Glutamatergic neuron (in vitro differentiated cells): ENCODE results near the gene ELOVL6. TPM values are rescaled to one million over a fixed set of nuclear protein-coding genes. Genes with fewer than 3 reads are reported as not detected.

Source experiments
- DNase-seq: peaks from one replicate; pipeline ENCODE4 v3.0.0; 2022
- H3K27ac Mint-ChIP-seq: one replicate; pipeline ENCODE4 v1.8.0; 2020; ENCODE audit warnings: mild to moderate bottlenecking, mixed read lengths, inconsistent platforms; ENCODE audit not compliant: unreplicated experiment
- H3K27me3 Mint-ChIP-seq: one replicate; pipeline ENCODE4 v1.8.0; 2020; ENCODE audit warnings: mild to moderate bottlenecking, moderate library complexity, mixed read lengths, inconsistent platforms; ENCODE audit not compliant: unreplicated experiment
- H3K36me3 Mint-ChIP-seq: one replicate; pipeline ENCODE4 v1.8.0; 2020; ENCODE audit warnings: mild to moderate bottlenecking, mixed read lengths, inconsistent platforms; ENCODE audit not compliant: unreplicated experiment
- H3K4me1 Mint-ChIP-seq: one replicate; pipeline ENCODE4 v1.8.0; 2020; ENCODE audit warnings: mild to moderate bottlenecking, low read depth, mixed read lengths, inconsistent platforms; ENCODE audit not compliant: unreplicated experiment
- H3K4me3 Mint-ChIP-seq: one replicate; pipeline ENCODE4 v1.8.0; 2020; ENCODE audit warnings: mild to moderate bottlenecking, mixed read lengths, inconsistent platforms; ENCODE audit not compliant: unreplicated experiment
- H3K9me3 Mint-ChIP-seq: one replicate; pipeline ENCODE4 v1.8.0; 2020; ENCODE audit warnings: mild to moderate bottlenecking, moderate library complexity, mixed read lengths, inconsistent platforms; ENCODE audit not compliant: unreplicated experiment
- CTCF ChIP-seq: fragments of 200-600 bp; sonication (generic); IDR thresholded peaks from one replicate; pipeline ENCODE4 v1.5.0; 2021; ENCODE audit not compliant: partially characterized antibody, unreplicated experiment
- total RNA-seq: library from RNA; stranded (reverse); fragmentation: NEBNext Ultra II Directional; extraction: Animal tissue kit (Norgen Biotek cat#: 25700); gene quantifications from one replicate; pipeline ENCODE4 v1.2.1, GENCODE V29; 2021; ENCODE audit not compliant: unreplicated experiment

ELOVL6 gene
- total RNA-seq, 1 donor from 2014 or later, result 60.1 TPM

GRCh38 chr4:110020646-110021443 lies 177.6 kb downstream of the ELOVL6 start:
- Mint-ChIP-seq H3K36me3 (no peaks in the 10 kb centered on the region), H3K4me1 (no peaks in the 10 kb centered on the region), H3K27me3 (peaks cover 3% of the 10 kb centered on the region), H3K4me3 (no peak overlapping the region), H3K27ac (no peak overlapping the region), H3K9me3 (peaks cover 2% of the 10 kb centered on the region)
- no peak for TF ChIP-seq CTCF
- DNase-seq, result no peak

DNA sequence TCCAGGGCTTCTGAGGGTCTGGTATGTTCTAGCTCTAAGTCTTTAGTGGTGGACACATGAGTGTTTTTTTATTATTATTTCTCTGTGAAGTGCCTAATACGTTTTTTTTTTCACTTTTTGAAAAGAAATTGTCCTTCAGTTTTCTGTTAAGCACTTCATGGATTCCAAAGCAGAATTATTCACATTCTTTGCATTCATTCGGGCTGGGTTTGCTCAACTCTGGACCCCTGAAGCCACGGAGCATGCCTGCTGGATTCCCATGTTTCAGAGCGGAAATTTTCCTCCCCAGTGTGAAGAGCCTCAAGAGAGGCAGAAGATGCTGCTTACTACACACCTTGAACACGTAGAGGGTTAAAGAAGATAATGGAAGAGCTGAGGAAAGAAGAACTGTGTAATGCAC lies 178.3 kb downstream of the ELOVL6 start:
- Mint-ChIP-seq H3K4me1 (no peaks in the 10 kb centered on the region), H3K9me3 (peaks cover 2% of the 10 kb centered on the region), H3K4me3 (no peak overlapping the region), H3K36me3 (no peaks in the 10 kb centered on the region), H3K27ac (no peak overlapping the region), H3K27me3 (peaks cover 3% of the 10 kb centered on the region)
- DNase-seq, result no peak
- TF ChIP-seq CTCF, result no peak

DNA sequence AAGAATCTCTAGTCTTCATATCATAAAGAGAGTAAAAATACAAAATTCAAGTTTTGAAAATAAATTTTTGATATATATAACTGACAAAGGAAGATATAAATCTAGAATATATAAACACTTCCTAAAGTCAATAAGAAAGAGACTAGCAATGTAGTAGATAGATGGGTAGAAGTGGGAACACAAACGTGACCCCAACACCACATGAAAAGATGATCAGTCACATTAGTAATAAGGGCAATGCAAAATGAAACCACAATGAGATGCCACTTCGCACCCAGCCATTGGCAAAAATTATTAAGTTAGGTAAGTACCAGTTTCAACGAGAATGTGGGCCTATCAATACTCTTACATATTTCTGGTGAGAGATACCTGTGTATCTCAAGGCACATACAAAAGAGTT lies 179.3 kb downstream of the ELOVL6 start:
- peaks cover 2% of the 10 kb centered on the region for H3K9me3 Mint-ChIP-seq
- TF ChIP-seq CTCF, result no peak
- no peak overlapping the region for H3K4me3 Mint-ChIP-seq
- H3K4me1 Mint-ChIP-seq, result no peaks in the 10 kb centered on the region
- peaks cover 3% of the 10 kb centered on the region for H3K27me3 Mint-ChIP-seq
- no peak for DNase-seq
- no peak overlapping the region for H3K27ac Mint-ChIP-seq
- H3K36me3 Mint-ChIP-seq, result no peaks in the 10 kb centered on the region

DNA sequence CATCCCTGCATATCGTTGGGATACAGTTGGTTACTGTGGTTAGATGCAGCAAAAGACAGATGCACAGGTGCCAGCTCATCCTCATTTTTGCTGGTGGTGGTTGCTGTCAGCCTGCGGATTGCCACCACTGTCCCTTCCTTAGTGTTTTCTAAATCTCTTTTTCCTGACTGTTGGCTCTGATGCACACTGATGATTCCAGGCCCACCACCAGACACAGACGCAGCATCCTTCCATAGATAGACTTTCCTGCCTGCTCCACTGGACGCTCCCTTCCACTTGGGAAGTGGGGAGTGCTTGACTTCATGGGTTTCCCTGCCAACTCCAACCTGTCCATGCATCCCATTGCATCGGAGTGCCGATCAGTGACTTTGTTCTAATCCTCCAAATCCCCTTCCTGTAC lies 184.2 kb downstream of the ELOVL6 start:
- no peak for TF ChIP-seq CTCF
- H3K27me3 Mint-ChIP-seq, result no peaks in the 10 kb centered on the region
- H3K4me1 Mint-ChIP-seq, result peaks cover 3% of the 10 kb centered on the region
- no peak overlapping the region for H3K4me3 Mint-ChIP-seq
- H3K27ac Mint-ChIP-seq, result no peak overlapping the region
- no peaks in the 10 kb centered on the region for H3K36me3 Mint-ChIP-seq
- no peak for DNase-seq
- no peaks in the 10 kb centered on the region for H3K9me3 Mint-ChIP-seq

DNA sequence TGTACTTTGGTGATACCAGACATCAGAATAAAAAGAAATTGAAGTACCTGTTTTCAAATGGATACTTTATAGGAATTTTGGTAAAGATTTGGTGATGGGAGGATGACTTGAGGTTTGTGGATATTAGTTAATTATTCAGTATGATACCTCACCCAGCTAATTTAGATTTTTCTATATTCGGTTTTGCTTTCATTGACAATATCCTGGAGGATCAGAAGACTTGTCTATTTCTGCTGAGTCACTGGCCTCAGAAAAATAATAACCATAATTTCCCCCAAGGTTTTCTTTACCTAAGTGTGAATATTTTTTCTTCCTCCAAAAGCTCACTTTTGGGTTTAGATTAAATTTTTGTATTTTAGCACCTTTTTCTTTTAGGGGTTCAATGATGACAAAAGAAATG lies 185.5 kb downstream of the ELOVL6 start:
- no peak overlapping the region for H3K4me3 Mint-ChIP-seq
- no peaks in the 10 kb centered on the region for H3K9me3 Mint-ChIP-seq
- no peaks in the 10 kb centered on the region for H3K36me3 Mint-ChIP-seq
- no peak for DNase-seq
- TF ChIP-seq CTCF, result no peak
- H3K4me1 Mint-ChIP-seq, result peaks cover 3% of the 10 kb centered on the region
- no peaks in the 10 kb centered on the region for H3K27me3 Mint-ChIP-seq
- no peak overlapping the region for H3K27ac Mint-ChIP-seq
